ENCODE results near the gene KIRREL3. TPM values are rescaled to one million over a fixed set of nuclear protein-coding genes. Genes with fewer than 3 reads are reported as not detected.

KIRREL3 gene
- total RNA-seq, 1 experiment from 2014 or later = 2.2 TPM

- ChIA-PET CTCF (interaction anchor here (0.5 kb wide), 1 partner anchor 117 kb away, joined by 3 read pairs; no protein-coding TSS in a partner anchor), POLR2A (ENCODE audit: unreplicated experiment) (interaction anchor here (0.6 kb wide), 1 partner anchor 187 kb away, joined by 26 read pairs; no protein-coding TSS in a partner anchor)
- intact Hi-C loops (cut with micrococcal nuclease; ENCODE audit: unreplicated experiment) = no loop called here
Measured at GRCh38 chr11:126485986-126486635, 514.5 kb downstream of the KIRREL3 start.

GRCh38 chr11:126485021-126485792 is 515.4 kb downstream of the KIRREL3 start:
- Histone ChIP-seq H3K27me3 (ENCODE audit: insufficient read depth, low read depth) (no peaks in the 10 kb centered on the region; the same call in 1 of the 2 replicates), H3K9me2 (ENCODE audit: insufficient read depth) (no peaks in the 10 kb centered on the region), H3K4me1 (replicated peaks; ENCODE audit: insufficient read depth) (peaks cover 12% of the 10 kb centered on the region; the same call in 1 of the 2 replicates), H3K79me2 (ENCODE audit: low read depth) (no peaks in the 10 kb centered on the region), H3K9me3 (ENCODE audit: insufficient read depth, low read depth) (no peaks in the 10 kb centered on the region), H3K4me3 (no peak overlapping the region), H3K36me3 (ENCODE audit: low read depth) (no peaks in the 10 kb centered on the region), H4K20me1 (ENCODE audit: insufficient read depth) (no peaks in the 10 kb centered on the region), H3K4me2 (no peak overlapping the region), H2AFZ (no peak overlapping the region), H3K27ac (no peak overlapping the region), H3F3A (ENCODE audit: insufficient read depth, low read depth) (no peaks in the 10 kb centered on the region)
- no TSS peak for BruUV-seq (replicated peaks)
- TF ChIP-seq CTCF (conservative IDR thresholded peaks at IDR 0.05) (no peak), EZH2 (IDR thresholded peaks at IDR 0.05; ENCODE audit: low read depth) (no peak)
- POLR2A ChIA-PET (ENCODE audit: unreplicated experiment) = interaction anchor here (0.6 kb wide), 1 partner anchor 186 kb away, joined by 26 read pairs; no protein-coding TSS in a partner anchor
- CTCF ChIA-PET = interaction anchor here (0.5 kb wide), 1 partner anchor 116 kb away, joined by 3 read pairs; no protein-coding TSS in a partner anchor
- no peak for DNase-seq
- intact Hi-C loops (cut with micrococcal nuclease; ENCODE audit: unreplicated experiment) = no loop called here

More at GRCh38 chr11:126485986-126486635, 514.5 kb downstream of the KIRREL3 start:
- Histone ChIP-seq H3K4me2 (no peak overlapping the region), H4K20me1 (ENCODE audit: insufficient read depth) (no peaks in the 10 kb centered on the region), H3F3A (ENCODE audit: insufficient read depth, low read depth) (no peaks in the 10 kb centered on the region), H3K4me1 (replicated peaks; ENCODE audit: insufficient read depth) (peaks cover 12% of the 10 kb centered on the region; the same call in 1 of the 2 replicates), H3K36me3 (ENCODE audit: low read depth) (no peaks in the 10 kb centered on the region), H3K27ac (no peak overlapping the region), H3K79me2 (ENCODE audit: low read depth) (no peaks in the 10 kb centered on the region), H2AFZ (no peak overlapping the region), H3K27me3 (ENCODE audit: insufficient read depth, low read depth) (peaks cover 4% of the 10 kb centered on the region), H3K9me3 (ENCODE audit: insufficient read depth, low read depth) (no peaks in the 10 kb centered on the region), H3K4me3 (no peak overlapping the region), H3K9me2 (ENCODE audit: insufficient read depth) (no peaks in the 10 kb centered on the region)
- no peak for DNase-seq
- no peak for TF ChIP-seq CTCF (conservative IDR thresholded peaks at IDR 0.05)
- TF ChIP-seq EZH2 (IDR thresholded peaks at IDR 0.05; ENCODE audit: low read depth) = no peak
- BruUV-seq (replicated peaks) = no TSS peak

- TF ChIP-seq CTCF (conservative IDR thresholded peaks at IDR 0.05) (no peak), EZH2 (IDR thresholded peaks at IDR 0.05; ENCODE audit: low read depth) (no peak)
- intact Hi-C loops (cut with micrococcal nuclease; ENCODE audit: unreplicated experiment) = no loop called here
- no peak overlapping the region for H3K27ac ChIP-seq
- H4K20me1 ChIP-seq (ENCODE audit: insufficient read depth) = no peaks in the 10 kb centered on the region
- H3K4me1 ChIP-seq (replicated peaks; ENCODE audit: insufficient read depth) = peaks cover 12% of the 10 kb centered on the region; the same call in 1 of the 2 replicates
- no peaks in the 10 kb centered on the region for H3K9me3 ChIP-seq (ENCODE audit: insufficient read depth, low read depth)
- BruUV-seq (replicated peaks) = no TSS peak
- H3F3A ChIP-seq (ENCODE audit: insufficient read depth, low read depth) = no peaks in the 10 kb centered on the region
- ChIA-PET CTCF (no interaction called here), POLR2A (ENCODE audit: unreplicated experiment) (interaction anchor here (0.5 kb wide), 1 partner anchor 129 kb away, joined by 3 read pairs; the partner anchor contains the start of gene ST3GAL4)
- no peaks in the 10 kb centered on the region for H3K36me3 ChIP-seq (ENCODE audit: low read depth)
- peak in 1 of 2 experiments; percentile 91 for DNase-seq
- H3K9me2 ChIP-seq (ENCODE audit: insufficient read depth) = no peaks in the 10 kb centered on the region
- H3K27me3 ChIP-seq (ENCODE audit: insufficient read depth, low read depth) = no peaks in the 10 kb centered on the region; the same call in 1 of the 2 replicates
- no peaks in the 10 kb centered on the region for H3K79me2 ChIP-seq (ENCODE audit: low read depth)
- no peak overlapping the region for H3K4me2 ChIP-seq
- no peak overlapping the region for H2AFZ ChIP-seq
- H3K4me3 ChIP-seq = no peak overlapping the region
Measured at GRCh38 chr11:126484266-126484665, 516.3 kb downstream of the KIRREL3 start.
